NCI-H69 (cell line): ENCODE results near the gene ANXA1.

Source experiments
- DNase-seq: peaks from one replicate; lab custom pipeline; 2025; lab: John Stamatoyannopoulos, UW

The ANXA1 gene

DNA sequence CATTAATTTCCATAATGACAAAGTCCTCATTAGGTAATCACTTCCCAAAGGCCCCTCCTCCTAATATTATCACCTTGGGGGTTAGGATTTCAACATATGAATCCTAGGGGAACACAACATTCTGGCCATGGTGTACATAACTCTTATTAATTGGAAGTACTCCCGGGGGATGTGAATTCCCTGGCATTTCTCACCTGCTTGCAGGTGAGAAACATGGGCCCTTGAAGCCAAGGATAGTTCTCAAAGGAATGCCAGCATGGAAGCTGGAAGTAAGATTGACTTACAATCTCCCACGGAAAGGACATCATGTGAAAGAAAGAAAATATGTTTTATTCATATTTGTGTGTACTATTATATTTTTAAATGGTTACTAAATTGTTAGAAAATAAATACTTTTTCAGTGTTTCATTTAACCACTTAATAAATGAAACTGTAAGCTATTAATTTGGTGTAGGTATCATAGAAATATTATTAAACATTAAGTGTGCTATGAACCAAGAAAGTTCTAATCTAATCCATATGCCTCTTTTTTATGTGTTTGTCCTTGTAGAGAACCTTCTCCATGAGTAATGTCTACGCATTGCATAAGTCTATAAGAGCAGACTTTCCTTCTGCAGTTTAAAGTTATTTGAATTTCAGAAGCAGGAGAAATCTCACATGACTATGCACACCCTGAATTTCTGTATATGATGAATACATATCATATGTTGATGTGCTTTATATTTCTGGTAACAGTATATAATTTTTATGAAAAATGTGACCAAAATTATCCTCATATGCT is 59.4 kb downstream of the ANXA1 start:
- no peak for DNase-seq

DNA sequence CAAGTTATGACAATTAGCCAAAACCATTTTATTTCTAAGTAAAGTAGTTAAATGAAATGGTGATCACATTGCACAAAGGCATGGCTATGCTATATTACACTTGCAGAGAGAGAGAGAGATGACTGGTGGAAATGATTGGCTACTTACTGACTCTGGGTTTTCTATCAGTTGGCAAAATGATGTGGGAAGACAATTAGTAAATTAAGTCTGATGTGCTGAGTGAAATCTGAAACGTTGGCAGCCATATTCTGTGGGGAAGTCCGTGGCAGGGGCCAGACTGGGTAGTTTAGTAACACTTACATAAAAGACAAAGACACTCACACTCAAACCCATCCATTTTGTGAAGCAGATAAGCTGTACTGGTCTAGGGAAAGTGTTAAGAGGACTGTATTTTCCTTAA is 61.6 kb downstream of the ANXA1 start:
- DNase-seq = no peak

DNA sequence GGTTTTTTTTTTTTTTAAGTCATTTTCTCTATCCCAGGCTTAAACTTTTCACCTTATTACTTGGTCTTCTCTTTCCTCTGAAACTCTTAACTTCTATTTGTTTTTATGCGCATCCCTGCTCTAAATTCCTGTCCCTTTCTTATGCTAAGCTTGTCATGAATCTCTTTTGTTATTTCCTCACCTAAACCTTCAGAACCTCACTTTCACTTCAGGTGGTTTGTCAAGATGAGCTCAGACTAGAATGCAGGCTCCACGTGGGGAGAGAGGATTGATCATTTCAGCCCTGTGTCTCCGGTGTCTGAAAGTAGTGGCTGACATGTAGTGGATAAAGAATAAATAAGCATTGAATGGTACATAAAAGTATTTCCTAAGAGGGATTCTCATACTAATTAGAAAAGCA is 63.6 kb downstream of the ANXA1 start:
- DNase-seq = no peak

DNA sequence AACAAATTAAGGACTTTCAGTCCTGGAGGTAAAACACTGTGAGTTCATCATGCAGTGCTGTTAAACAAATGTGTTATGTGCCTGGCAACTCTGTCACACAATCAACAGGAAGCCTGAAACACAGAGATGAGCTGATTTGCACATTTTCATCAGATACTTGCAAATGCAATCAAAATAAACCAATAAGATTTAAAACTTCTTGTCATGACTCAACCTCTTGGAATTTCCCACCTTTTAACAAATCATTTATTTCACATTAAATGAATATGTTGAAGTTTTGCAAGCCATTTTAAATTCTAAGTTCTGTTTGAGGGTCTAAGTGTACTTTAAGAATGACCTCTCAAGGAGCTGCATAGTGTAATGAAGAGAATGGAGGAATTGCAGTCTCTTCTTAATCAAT is 64.4 kb downstream of the ANXA1 start:
- DNase-seq = no peak
